Endodermal cell (in vitro differentiated cells): ENCODE results near the gene NUDT17. TPM values are rescaled to one million over a fixed set of nuclear protein-coding genes. Genes with fewer than 3 reads are reported as not detected.

ENCODE experiments used
- DNase-seq: peaks from one replicate; pipeline ENCODE4 v3.0.0-alpha.2; 2017
- H3K27ac ChIP-seq: 2 replicates; pipeline ENCODE4 v1.5.1; 2013; ENCODE audit warnings: mild to moderate bottlenecking, low read depth, low read length, moderate library complexity
- H3K27me3 ChIP-seq: 2 replicates; pipeline ENCODE4 v1.6.1; 2013; ENCODE audit warnings: mild to moderate bottlenecking, low read length, moderate library complexity; ENCODE audit not compliant: insufficient read depth, control insufficient read depth, poor library complexity, severe bottlenecking
- H3K36me3 ChIP-seq: 2 replicates; pipeline ENCODE4 v1.7.0; 2013; ENCODE audit warnings: mild to moderate bottlenecking, low read length, moderate library complexity; ENCODE audit not compliant: control insufficient read depth, insufficient read depth
- H3K4me1 ChIP-seq: one replicate; pipeline ENCODE4 v1.7.0; 2013; ENCODE audit warnings: low read length; ENCODE audit not compliant: control insufficient read depth, insufficient read depth
- H3K4me3 ChIP-seq: 2 replicates; pipeline ENCODE4 v1.5.1; 2013; ENCODE audit warnings: mild to moderate bottlenecking, low read length, moderate library complexity
- H3K9ac ChIP-seq: 2 replicates; pipeline ENCODE4 v1.6.1; 2013; ENCODE audit warnings: mild to moderate bottlenecking, low read length, moderate library complexity; ENCODE audit not compliant: poor library complexity, severe bottlenecking; ENCODE audit errors: extremely low read depth
- H3K9me3 ChIP-seq: 2 replicates; pipeline ENCODE4 v1.6.1; 2013; ENCODE audit warnings: mild to moderate bottlenecking, low read length, moderate library complexity; ENCODE audit not compliant: control insufficient read depth
- H3K27ac Mint-ChIP-seq: 2 replicates; pipeline ENCODE4 v1.8.0; 2020; ENCODE audit warnings: mixed read lengths
- H3K27me3 Mint-ChIP-seq: 2 replicates; pipeline ENCODE4 v1.8.0; 2021; ENCODE audit warnings: mild to moderate bottlenecking, mixed read lengths; ENCODE audit not compliant: insufficient read depth
- H3K36me3 Mint-ChIP-seq: 2 replicates; pipeline ENCODE4 v1.8.0; 2020; ENCODE audit warnings: low read depth, mixed read lengths
- H3K4me1 Mint-ChIP-seq: 2 replicates; pipeline ENCODE4 v1.8.0; 2020; ENCODE audit warnings: mixed read lengths
- H3K4me3 Mint-ChIP-seq: 2 replicates; pipeline ENCODE4 v1.8.0; 2020; ENCODE audit warnings: mild to moderate bottlenecking, moderate library complexity, mixed read lengths
- H3K9me3 Mint-ChIP-seq: 2 replicates; pipeline ENCODE4 v1.8.0; 2020; ENCODE audit warnings: mild to moderate bottlenecking, mixed read lengths
- WGBS, 2 experiments: methylation state at CpG; one replicate each; pipeline versions ENCODE4 v1.1.5 to v1.1.7; 2013; ENCODE audit warnings: missing lambda C conversion rate in 2 of 2, mixed read lengths in 1 of 2; ENCODE audit not compliant: insufficient coverage in 1 of 2, insufficient read length in 1 of 2; 5-methylcytosine and 5-hydroxymethylcytosine counted together
- total RNA-seq, 2 donors: library from RNA; stranded (reverse); fragmentation: NEBNext Ultra II Directional in 1 of 2; extraction: Animal tissue kit (Norgen Biotek cat#: 25700) in 1 of 2; gene quantifications; 2 replicates in 1 of 2; 3 replicates in 1 of 2; pipeline ENCODE4 v1.2.1, GENCODE V29; 2021
- TF ChIP-seq, protein P1 (sequence below): fragments of 200-600 bp; sonication (generic); conservative IDR thresholded peaks from 2 replicates; pipeline ENCODE4 v1.5.0; 2021; ENCODE audit warnings: antibody characterized with exemption, mild to moderate bottlenecking

Gene NUDT17
- total RNA-seq, 2 donors from 2014 or later: 2.8 to 4.0 TPM

GRCh38 chr1:145887631-145888030 lies 42.2 kb downstream of the NUDT17 start:
- Histone ChIP-seq H3K9me3 (no peaks in the 10 kb centered on the region), H3K9ac (no peak overlapping the region), H3K36me3 (no peaks in the 10 kb centered on the region), H3K4me3 (no peak overlapping the region), H3K27me3 (peaks cover 30% of the 10 kb centered on the region), H3K27ac (no peak overlapping the region), H3K4me1 (peaks cover 4% of the 10 kb centered on the region)
- no peak overlapping the region for H3K27ac Mint-ChIP-seq
- peaks cover 30% of the 10 kb centered on the region for H3K4me1 Mint-ChIP-seq
- no peaks in the 10 kb centered on the region for H3K9me3 Mint-ChIP-seq
- H3K36me3 Mint-ChIP-seq: no peaks in the 10 kb centered on the region
- no peak overlapping the region for H3K4me3 Mint-ChIP-seq
- no peak for DNase-seq
- H3K27me3 Mint-ChIP-seq: peaks cover 31% of the 10 kb centered on the region
- WGBS, 2 experiments: 81 to 82% methylated on average over 4 to 5 of the region's 5 CpGs
- TF ChIP-seq, protein P1, sequence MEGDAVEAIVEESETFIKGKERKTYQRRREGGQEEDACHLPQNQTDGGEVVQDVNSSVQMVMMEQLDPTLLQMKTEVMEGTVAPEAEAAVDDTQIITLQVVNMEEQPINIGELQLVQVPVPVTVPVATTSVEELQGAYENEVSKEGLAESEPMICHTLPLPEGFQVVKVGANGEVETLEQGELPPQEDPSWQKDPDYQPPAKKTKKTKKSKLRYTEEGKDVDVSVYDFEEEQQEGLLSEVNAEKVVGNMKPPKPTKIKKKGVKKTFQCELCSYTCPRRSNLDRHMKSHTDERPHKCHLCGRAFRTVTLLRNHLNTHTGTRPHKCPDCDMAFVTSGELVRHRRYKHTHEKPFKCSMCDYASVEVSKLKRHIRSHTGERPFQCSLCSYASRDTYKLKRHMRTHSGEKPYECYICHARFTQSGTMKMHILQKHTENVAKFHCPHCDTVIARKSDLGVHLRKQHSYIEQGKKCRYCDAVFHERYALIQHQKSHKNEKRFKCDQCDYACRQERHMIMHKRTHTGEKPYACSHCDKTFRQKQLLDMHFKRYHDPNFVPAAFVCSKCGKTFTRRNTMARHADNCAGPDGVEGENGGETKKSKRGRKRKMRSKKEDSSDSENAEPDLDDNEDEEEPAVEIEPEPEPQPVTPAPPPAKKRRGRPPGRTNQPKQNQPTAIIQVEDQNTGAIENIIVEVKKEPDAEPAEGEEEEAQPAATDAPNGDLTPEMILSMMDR: no peak

DNA sequence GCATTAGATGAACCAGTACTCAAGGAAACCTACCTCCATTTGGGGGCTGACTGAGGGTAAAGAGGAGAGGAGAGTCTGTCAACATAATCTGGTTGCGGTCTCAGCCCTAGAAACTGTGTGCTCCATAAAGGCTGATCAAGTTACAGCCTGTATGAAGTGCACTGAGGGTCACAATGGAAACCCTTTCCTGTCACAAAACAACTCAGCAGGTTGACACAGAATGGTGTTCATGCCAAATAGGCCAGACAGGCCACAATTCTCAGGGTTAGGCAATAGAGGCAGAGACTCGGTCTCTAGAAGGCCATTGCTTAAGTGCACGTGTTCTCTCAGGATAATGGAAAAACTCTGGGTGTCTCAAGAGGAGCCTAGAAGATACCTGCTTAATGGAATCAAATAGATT lies 44.3 kb downstream of the NUDT17 start:
- Histone ChIP-seq H3K36me3 (no peaks in the 10 kb centered on the region), H3K27ac (no peak overlapping the region), H3K4me1 (peaks cover 4% of the 10 kb centered on the region), H3K27me3 (peaks cover 10% of the 10 kb centered on the region), H3K9me3 (no peaks in the 10 kb centered on the region), H3K4me3 (no peak overlapping the region), H3K9ac (no peak overlapping the region)
- no peak for DNase-seq
- 83 to 85% methylated on average over 3 of the region's 3 CpGs for WGBS, 2 experiments
- Mint-ChIP-seq H3K36me3 (no peaks in the 10 kb centered on the region), H3K4me1 (peaks cover 33% of the 10 kb centered on the region), H3K27ac (no peak overlapping the region), H3K27me3 (peaks cover 14% of the 10 kb centered on the region), H3K4me3 (no peak overlapping the region), H3K9me3 (no peaks in the 10 kb centered on the region)
- TF ChIP-seq, protein P1: no peak

GRCh38 chr1:145891143-145891542 lies 45.7 kb downstream of the NUDT17 start:
- 85% methylated on average over 1 of the region's 1 CpG; no CpG with 5 or more reads in 1 of the 2 experiments for WGBS, 2 experiments
- Histone ChIP-seq H3K4me3 (no peak overlapping the region), H3K27ac (no peak overlapping the region), H3K27me3 (no peaks in the 10 kb centered on the region), H3K9me3 (no peaks in the 10 kb centered on the region), H3K36me3 (no peaks in the 10 kb centered on the region), H3K9ac (no peak overlapping the region), H3K4me1 (peaks cover 4% of the 10 kb centered on the region)
- Mint-ChIP-seq H3K36me3 (no peaks in the 10 kb centered on the region), H3K9me3 (no peaks in the 10 kb centered on the region), H3K27me3 (peaks cover 15% of the 10 kb centered on the region), H3K27ac (peak overlapping the region; percentile 44), H3K4me1 (peaks cover 33% of the 10 kb centered on the region), H3K4me3 (no peak overlapping the region)
- no peak for DNase-seq
- TF ChIP-seq, protein P1: no peak
